Thyroid gland (tissue), 4 donors: ENCODE results near the gene TJP1.

Experiments used
- POLR2A ChIP-seq, 2 donors: fragments of 450-650 bp; IDR thresholded peaks; one replicate each; pipeline ENCODE4 v1.6.1; 2017; ENCODE audit warnings: antibody characterized with exemption in 2 of 2, mild to moderate bottlenecking in 2 of 2, moderate library complexity in 1 of 2
- TF ChIP-seq, protein P1 (sequence below), 6 experiments: fragments of 200-600 bp in 3 of 6; fragments of 450-650 bp in 3 of 6; sonication (generic) in 3 of 6; IDR thresholded peaks; one replicate each; pipeline ENCODE4 v1.5.1; 2016 to 2019; ENCODE audit warnings: antibody characterized with exemption in 6 of 6, mild to moderate bottlenecking in 2 of 6, inconsistent platforms in 1 of 6, moderate library complexity in 1 of 6

DNA sequence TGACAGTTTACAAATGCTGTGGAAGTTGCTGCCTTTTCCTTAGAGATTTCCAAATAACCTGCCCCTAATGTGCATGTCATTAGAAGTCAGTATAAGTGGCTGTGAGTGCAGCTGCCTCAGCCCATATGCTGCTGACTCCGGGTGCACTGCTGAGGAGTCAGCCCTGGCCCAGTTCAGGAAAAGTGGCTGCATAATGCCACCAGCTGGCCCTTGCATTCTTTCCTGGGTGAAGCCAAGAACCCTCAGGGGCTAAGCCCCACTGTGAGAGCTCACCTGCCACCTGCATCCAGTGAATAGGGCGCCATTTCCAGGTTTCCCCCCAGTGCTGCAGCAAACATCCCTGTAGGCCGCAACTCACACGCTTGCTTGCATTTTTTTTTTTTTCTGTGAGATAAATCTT lies 139.9 kb downstream of the TJP1 start:
- TF ChIP-seq, protein P1, sequence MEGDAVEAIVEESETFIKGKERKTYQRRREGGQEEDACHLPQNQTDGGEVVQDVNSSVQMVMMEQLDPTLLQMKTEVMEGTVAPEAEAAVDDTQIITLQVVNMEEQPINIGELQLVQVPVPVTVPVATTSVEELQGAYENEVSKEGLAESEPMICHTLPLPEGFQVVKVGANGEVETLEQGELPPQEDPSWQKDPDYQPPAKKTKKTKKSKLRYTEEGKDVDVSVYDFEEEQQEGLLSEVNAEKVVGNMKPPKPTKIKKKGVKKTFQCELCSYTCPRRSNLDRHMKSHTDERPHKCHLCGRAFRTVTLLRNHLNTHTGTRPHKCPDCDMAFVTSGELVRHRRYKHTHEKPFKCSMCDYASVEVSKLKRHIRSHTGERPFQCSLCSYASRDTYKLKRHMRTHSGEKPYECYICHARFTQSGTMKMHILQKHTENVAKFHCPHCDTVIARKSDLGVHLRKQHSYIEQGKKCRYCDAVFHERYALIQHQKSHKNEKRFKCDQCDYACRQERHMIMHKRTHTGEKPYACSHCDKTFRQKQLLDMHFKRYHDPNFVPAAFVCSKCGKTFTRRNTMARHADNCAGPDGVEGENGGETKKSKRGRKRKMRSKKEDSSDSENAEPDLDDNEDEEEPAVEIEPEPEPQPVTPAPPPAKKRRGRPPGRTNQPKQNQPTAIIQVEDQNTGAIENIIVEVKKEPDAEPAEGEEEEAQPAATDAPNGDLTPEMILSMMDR (IDR thresholded peaks at IDR 0.05), result no peak
- no peak for TF ChIP-seq POLR2A (IDR thresholded peaks at IDR 0.05)
